ENCODE data around the gene FAXC. TPM values are rescaled to one million over a fixed set of nuclear protein-coding genes. Genes with fewer than 3 reads are reported as not detected.

Gene FAXC
- total RNA-seq, 2 experiments from 2014 or later, result 0.16 TPM; not detected in 1

GRCh38 chr6:99250476-99250875 lies 99.0 kb downstream of the FAXC start:
- H3K27ac Mint-ChIP-seq, result no peak overlapping the region
- intact Hi-C loops (cut with DNase I, micrococcal nuclease), result no loop called here
- ATAC-seq, result no peak
- no peak for DNase-seq
- H3K27me3 Mint-ChIP-seq, result peaks cover 9% of the 10 kb centered on the region
- H3K9me3 Mint-ChIP-seq (ENCODE audit: low read depth), result no peaks in the 10 kb centered on the region
- ChIA-PET CTCF (no interaction called here), POLR2A (no interaction called here)
- no peaks in the 10 kb centered on the region for H3K4me1 Mint-ChIP-seq
- H3K36me3 Mint-ChIP-seq (ENCODE audit: low read depth), result no peaks in the 10 kb centered on the region
- H3K4me3 Mint-ChIP-seq, result no peak overlapping the region

GRCh38 chr6:99246602-99247001 lies 102.9 kb downstream of the FAXC start:
- peaks cover 10% of the 10 kb centered on the region for H3K27me3 Mint-ChIP-seq
- H3K4me3 Mint-ChIP-seq, result no peak overlapping the region
- intact Hi-C loops (cut with DNase I, micrococcal nuclease), result no loop called here
- ChIA-PET POLR2A (no interaction called here), CTCF (no interaction called here)
- H3K27ac Mint-ChIP-seq, result no peak overlapping the region
- no peaks in the 10 kb centered on the region for H3K36me3 Mint-ChIP-seq (ENCODE audit: low read depth)
- DNase-seq (no peak), ATAC-seq (no peak)
- no peaks in the 10 kb centered on the region for H3K9me3 Mint-ChIP-seq (ENCODE audit: low read depth)
- H3K4me1 Mint-ChIP-seq, result no peaks in the 10 kb centered on the region

- peak; percentile 15 for DNase-seq
- H3K4me1 Mint-ChIP-seq, result no peaks in the 10 kb centered on the region
- no peaks in the 10 kb centered on the region for H3K9me3 Mint-ChIP-seq (ENCODE audit: low read depth)
- H3K36me3 Mint-ChIP-seq (ENCODE audit: low read depth), result no peaks in the 10 kb centered on the region
- POLR2A ChIA-PET, result no interaction called here
- H3K27me3 Mint-ChIP-seq, result peaks cover 8% of the 10 kb centered on the region
- CTCF ChIA-PET, result interaction anchor here (0.6 to 2.1 kb wide), 6 partner anchors 10 to 94 kb away, joined by 3 to 14 read pairs (median 4); no protein-coding TSS in a partner anchor
- H3K4me3 Mint-ChIP-seq, result no peak overlapping the region
- no peak overlapping the region for H3K27ac Mint-ChIP-seq
- intact Hi-C loops (cut with DNase I, micrococcal nuclease), result loop anchor here in 1 of 2 experiments (1.0 kb wide), 1 partner anchor 90 kb away; no protein-coding TSS in a partner anchor
- no peak for ATAC-seq
These were observed 107.5 kb downstream of the FAXC start for GRCh38 chr6:99241905-99242534.

GRCh38 chr6:99236010-99236409 lies 113.5 kb downstream of the FAXC start:
- Mint-ChIP-seq H3K4me3 (no peak overlapping the region), H3K4me1 (no peaks in the 10 kb centered on the region), H3K27me3 (peaks cover 22% of the 10 kb centered on the region), H3K9me3 (ENCODE audit: low read depth) (no peaks in the 10 kb centered on the region), H3K36me3 (ENCODE audit: low read depth) (no peaks in the 10 kb centered on the region), H3K27ac (no peak overlapping the region)
- no peak for ATAC-seq
- DNase-seq, result no peak
- CTCF ChIA-PET, result interaction anchor here (0.7 kb wide), 1 partner anchor 198 kb away, joined by 3 read pairs; no protein-coding TSS in a partner anchor
- intact Hi-C loops (cut with DNase I, micrococcal nuclease), result no loop called here
- POLR2A ChIA-PET, result no interaction called here

- intact Hi-C loops (cut with DNase I, micrococcal nuclease), result no loop called here
- Mint-ChIP-seq H3K36me3 (ENCODE audit: low read depth) (no peaks in the 10 kb centered on the region), H3K9me3 (ENCODE audit: low read depth) (no peaks in the 10 kb centered on the region), H3K4me1 (no peaks in the 10 kb centered on the region), H3K27me3 (peaks cover 21% of the 10 kb centered on the region), H3K27ac (no peak overlapping the region), H3K4me3 (no peak overlapping the region)
- ATAC-seq (no peak), DNase-seq (no peak)
- ChIA-PET CTCF (no interaction called here), POLR2A (no interaction called here)
These were observed 116.3 kb downstream of the FAXC start for GRCh38 chr6:99233219-99233618.

- DNase-seq (no peak), ATAC-seq (no peak)
- H3K36me3 Mint-ChIP-seq (ENCODE audit: low read depth), result no peaks in the 10 kb centered on the region
- intact Hi-C loops (cut with DNase I, micrococcal nuclease), result no loop called here
- CTCF ChIA-PET, result interaction anchor here (0.6 to 1.1 kb wide), 2 partner anchors 10 to 47 kb away, joined by 3 read pairs; no protein-coding TSS in a partner anchor
- H3K27ac Mint-ChIP-seq, result no peak overlapping the region
- H3K9me3 Mint-ChIP-seq (ENCODE audit: low read depth), result no peaks in the 10 kb centered on the region
- H3K27me3 Mint-ChIP-seq, result peaks cover 19% of the 10 kb centered on the region
- POLR2A ChIA-PET, result no interaction called here
- no peak overlapping the region for H3K4me3 Mint-ChIP-seq
- H3K4me1 Mint-ChIP-seq, result no peaks in the 10 kb centered on the region
These were observed 117.4 kb downstream of the FAXC start for GRCh38 chr6:99232056-99232455.

- no peaks in the 10 kb centered on the region for H3K4me1 Mint-ChIP-seq
- H3K9me3 Mint-ChIP-seq (ENCODE audit: low read depth), result no peaks in the 10 kb centered on the region
- no peaks in the 10 kb centered on the region for H3K36me3 Mint-ChIP-seq (ENCODE audit: low read depth)
- ATAC-seq (no peak), DNase-seq (no peak)
- H3K27ac Mint-ChIP-seq, result no peak overlapping the region
- intact Hi-C loops (cut with DNase I, micrococcal nuclease), result no loop called here
- H3K27me3 Mint-ChIP-seq, result peaks cover 6% of the 10 kb centered on the region
- ChIA-PET CTCF (interaction anchor here (0.7 kb wide), 1 partner anchor 290 kb away, joined by 3 read pairs; no protein-coding TSS in a partner anchor), POLR2A (no interaction called here)
- H3K4me3 Mint-ChIP-seq, result no peak overlapping the region
These were observed 124.3 kb downstream of the FAXC start for GRCh38 chr6:99225172-99225571.

Other genes with a start within 250 kb of the FAXC start
- gene COQ3, start 44.5 kb upstream of the FAXC start, total RNA-seq, result 10 to 100 TPM; 13.5 to 23.4 TPM
- 100 to 1,000 TPM; 127 to 148 TPM for gene PNISR, start 75.6 kb upstream of the FAXC start, total RNA-seq
- 10 to 100 TPM; 16.4 to 17.5 TPM for gene USP45, start 165.7 kb upstream of the FAXC start, total RNA-seq
- gene CCNC, start 219.0 kb upstream of the FAXC start, total RNA-seq, result 10 to 100 TPM; 50.7 to 67.3 TPM

Data from activated CD4-positive, alpha-beta T cell treated with anti-CD3 and anti-CD28 coated beads for 36 hours (primary cell).